ENCODE data around the gene RPAP3.
A peak's percentile ranks its signal among the peaks of the same experiment; 100 is the strongest.
"Not testable (repeated sequence)": the region's sequence is repeated elsewhere in the genome, so short reads cannot be mapped to it uniquely, and the experiment has no call there.

Gene RPAP3

DNA sequence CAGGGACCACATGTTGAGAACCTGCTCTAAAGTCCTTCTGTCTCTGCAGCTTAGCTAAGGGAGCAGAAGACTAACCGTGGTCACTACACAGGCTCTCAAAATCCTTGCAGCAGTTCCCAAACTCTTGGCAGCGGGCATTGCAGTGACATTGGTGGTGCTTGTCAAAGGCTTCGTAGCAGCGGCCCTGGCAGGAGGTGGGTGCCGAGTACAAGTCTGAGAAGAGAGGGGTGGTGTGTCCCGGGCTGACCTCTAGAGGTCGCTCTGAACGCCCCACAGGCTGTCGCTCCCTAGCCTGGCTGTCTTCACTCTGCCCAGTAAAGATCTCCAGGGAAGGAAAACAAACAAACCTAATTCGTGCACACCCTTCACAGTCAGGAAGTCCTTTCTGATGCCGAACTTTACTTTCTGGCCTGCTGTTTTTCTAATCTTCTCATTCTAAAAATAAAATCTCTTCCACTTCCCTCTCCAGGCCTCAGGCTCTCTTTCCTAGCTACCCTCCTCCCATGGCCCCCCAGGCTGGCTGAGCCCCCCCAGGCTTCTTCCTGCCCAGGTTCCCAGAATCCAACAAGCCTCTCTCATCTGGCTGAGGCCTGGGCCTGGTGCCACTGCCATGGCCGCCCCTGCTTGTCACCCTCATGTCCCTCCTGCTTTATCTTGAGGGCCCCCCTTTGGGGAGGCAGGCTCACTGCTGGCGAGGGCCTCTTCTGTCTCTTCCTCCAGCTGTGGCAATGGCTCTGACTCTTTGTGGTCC, 11.8 kb upstream of the RPAP3 start:
- peak; percentile 73 to 74 for DNase-seq

DNA sequence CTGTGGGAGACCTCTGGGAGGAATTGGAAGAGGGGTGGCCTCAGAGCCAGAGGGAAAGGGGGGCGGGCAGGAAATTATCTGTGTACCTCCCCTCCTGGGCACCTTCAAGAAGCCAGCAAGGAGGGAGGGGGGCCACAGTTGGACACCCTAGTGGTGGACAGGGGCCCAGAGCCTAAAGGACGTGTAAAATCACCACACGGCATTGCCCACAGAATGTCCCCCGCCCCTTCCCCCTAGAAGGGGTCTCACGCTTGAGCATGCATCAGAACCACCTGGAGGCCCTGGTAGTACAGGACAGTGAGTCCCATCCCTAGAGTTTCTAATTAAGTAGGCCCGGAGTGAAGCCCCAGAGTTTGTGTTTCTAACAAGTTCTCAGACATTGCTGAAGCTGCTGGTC, 11.2 kb upstream of the RPAP3 start:
- DNase-seq, result no peak

DNA sequence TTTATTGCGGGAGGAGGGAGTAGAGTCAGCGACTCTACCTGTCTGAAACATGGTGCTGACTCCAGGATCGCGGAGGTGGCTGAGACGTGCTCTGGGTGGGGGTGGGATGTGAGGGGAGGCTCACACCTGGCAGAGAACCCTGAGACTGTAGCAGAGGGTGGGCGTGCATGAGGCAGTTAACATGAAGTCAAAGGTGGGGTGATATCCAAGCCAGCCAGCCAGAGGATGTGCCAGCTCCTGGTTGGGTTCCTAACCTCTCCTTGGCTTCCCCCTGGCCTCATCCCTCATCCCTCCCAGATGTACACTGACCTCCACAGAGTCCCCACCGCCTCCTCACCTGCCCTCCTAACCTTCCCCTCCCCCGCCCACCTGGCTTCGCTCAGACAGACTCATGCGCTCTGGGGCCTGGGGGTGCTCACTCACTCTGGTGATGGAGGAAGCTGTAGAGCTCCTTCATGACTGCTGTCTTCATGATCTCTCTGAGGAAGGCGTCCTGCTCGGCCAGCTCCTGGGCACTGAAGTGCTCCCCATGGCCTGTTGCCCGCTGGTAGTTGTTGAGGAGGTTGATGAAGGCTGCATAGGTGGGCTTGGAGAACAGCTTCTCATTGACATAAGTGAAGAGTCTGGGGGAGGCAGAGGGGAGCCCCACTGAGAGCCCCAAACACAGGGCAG, 10.2 kb upstream of the RPAP3 start:
- DNase-seq, result no peak

DNA sequence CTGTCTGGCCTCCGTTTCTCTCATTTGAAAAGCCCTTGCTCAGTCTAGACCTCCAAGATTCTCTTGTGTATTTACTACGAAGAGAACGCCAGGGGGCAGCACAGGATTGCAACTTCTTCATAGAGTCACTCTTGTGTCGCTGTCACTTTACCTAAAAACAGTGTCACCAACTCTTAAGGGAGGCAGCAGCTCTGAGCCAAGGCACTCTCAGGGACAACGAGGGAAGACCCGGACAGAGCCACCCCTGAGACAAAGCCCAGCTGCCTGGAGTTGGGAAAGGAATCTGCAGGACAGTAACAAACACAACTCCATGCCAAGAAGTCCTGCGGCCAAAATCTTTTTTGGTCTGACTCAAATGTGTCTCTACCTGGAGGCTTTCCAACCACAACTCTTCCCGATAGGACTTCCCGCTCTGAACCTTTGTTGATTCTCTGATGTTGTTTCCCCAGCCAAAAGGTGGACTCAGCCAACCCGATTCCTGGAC, 9.6 kb upstream of the RPAP3 start:
- peak; percentile 84 to 86 for DNase-seq

DNA sequence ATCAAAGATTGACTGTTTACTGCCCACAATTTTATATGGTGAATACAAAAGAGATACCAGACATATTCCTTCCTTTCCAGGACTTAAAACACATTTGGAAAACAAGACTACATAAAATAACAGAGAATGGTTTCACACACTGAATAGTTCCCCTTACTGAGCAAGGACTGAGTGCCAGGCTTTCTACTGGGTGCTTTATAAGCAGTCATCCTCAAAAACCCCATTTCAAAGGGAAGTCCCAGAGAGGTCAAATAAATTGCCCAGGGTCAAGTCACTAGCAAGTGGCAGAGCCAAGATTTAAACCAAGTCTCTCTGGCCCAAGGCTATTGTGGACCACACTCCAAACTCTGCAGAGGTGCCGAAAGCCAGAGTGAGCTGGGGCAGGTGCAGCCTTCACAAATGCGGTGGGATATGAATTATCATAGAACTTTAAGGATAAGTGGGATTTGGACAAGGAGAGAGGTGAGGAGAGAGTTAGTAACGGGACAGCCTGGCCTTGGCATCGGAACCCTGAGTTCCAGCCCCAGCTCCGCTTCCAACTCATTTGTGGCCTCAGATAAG, 9.1 kb upstream of the RPAP3 start:
- DNase-seq, result no peak

DNA sequence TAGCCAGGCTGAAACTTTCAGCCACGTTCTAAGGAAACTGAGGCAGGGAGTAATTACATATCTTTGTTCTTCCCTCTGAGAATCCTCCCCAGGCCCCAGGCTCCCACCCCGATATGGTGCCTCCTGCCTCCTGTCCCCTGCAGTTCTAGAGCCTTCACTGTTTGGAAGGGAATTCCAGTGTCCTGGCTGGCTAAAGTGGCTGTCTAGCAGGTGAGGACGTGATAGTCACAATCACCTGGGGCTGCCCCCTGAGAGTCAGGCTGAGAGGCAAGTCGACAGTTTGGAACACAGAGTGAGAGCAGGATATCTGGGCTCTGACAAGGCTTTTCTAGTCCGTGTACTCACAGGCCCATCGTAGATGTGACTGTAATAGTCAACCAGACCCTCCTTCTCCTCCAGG, 6.3 kb upstream of the RPAP3 start:
- DNase-seq, result no peak

DNA sequence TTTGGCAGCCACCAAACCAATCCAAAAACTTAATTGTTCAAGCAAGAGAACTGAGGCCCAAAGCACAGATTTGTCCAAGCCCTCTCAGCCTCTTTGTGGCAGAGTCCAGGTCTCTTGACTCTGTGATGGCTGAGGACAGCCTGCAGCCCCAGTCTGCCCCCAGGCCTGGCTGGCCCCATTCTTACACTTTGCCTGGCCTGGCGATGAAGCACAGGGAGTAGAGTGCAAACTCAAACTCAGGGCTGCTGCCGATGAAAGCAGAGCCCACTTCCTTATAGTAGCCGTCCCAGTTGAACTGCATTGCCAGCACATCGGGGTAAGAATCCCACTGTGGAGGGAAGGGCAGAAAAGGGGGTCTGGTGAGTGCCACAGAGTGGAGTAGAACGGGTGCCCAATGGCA, 5.6 kb upstream of the RPAP3 start:
- no peak for DNase-seq

DNA sequence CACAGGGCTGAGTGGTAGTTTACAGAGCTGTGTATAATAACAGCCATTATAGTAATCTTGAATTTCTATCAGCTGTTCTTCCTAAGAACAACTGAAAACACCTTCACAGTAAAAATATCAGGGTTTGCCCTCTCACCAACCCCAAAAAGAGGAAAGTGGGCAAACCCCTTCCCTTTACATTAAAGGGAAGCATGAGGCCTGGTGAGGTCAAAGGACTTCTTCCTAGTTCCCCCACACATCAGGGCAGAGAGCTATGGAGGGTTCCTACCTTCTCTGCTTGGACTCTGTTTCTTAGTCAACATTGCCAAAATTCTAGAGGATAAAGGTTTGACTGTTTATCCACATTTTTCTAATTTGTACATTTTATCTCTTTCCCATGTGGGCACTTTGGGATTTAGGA, 4.4 kb upstream of the RPAP3 start:
- peak in 1 of 2 experiments; percentile 5 for DNase-seq

DNA sequence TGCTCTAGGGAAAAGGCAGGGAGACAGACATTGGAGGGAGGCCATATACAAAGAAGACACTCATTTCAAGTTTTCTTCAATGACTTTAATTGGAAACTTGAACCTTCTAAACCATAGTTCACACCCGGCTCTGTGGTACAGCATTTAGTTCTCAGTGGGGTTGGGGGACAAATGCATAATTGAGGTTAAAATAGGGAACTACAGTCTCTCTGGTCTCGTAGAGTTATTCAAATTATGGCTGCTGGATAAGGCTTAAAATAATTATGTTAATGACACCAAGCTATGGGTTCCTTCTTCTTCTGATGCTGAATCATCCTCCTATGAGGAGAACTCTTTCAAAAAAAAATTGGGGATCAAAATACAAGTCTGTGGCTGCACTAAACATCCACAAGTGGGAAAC, 3.8 kb upstream of the RPAP3 start:
- DNase-seq, result peak; percentile 9 to 17

DNA sequence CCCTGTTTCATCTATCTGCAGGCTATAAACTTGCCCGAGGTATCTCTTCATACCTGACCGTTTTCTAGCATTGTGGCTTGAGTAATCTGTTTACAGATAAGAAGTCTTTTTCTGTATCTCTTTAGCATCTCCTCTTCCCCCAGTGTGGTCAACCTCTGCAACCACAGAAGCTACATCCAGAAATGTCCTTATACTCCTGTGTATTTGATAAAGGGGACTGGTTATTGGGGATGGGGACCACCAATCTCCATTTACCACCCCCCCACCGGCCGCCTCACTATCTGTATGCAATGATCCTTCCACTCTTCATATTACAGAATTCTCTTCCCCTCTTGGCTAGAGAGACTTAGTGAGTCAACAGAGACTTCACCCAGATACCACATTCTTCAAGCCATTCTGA, 3.4 kb upstream of the RPAP3 start:
- no peak for DNase-seq

DNA sequence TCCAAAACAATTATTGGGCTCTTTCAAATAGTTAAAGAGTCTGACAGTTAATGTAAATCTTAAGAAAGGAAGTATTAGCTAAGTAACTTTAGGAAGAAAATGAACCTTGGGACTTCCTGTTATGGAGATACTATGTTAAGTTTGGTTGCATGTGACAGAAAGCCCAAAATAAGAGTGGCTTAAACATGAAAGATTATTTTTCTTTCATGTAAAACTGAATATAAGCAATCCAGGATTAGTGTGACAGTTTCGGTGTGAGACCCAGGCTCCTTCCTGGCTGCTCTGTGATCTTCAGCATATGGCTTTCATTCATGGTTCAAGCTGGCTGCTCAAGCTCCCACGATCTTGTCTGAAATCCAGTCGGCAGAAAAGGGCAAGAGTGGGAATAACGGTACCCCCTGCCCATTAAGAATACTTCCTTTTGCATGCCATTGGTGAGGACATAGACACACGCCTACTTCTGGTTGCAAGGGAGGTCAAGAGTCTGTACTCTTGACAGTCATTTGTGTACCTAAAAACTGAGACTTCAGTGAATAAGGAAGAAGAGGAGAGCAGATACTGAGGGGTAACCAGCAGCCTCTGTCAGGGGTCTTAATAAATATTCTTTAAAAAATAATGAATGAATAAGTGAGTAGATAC, 2.2 kb upstream of the RPAP3 start:
- peak; percentile 35 to 37 for DNase-seq

DNA sequence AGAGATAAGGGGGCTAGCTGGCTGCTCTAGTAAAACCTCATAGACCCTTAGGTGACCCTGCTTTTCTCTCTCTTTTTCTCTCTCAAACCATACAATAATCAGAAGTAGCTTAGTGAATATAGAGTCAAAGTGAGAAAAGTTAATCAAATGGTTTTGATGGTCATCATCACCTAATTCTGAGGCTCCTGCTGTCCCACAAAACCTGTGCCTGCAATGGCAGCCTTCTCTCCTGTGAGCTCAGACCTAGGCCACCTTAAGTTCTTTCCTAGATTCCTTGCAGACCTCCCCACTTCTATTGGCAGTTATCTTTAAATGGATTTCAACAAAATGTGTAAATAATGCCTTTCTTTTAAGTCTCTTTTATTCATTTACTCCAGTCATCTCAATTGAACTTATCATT, 1.5 kb upstream of the RPAP3 start:
- no peak for DNase-seq

DNA sequence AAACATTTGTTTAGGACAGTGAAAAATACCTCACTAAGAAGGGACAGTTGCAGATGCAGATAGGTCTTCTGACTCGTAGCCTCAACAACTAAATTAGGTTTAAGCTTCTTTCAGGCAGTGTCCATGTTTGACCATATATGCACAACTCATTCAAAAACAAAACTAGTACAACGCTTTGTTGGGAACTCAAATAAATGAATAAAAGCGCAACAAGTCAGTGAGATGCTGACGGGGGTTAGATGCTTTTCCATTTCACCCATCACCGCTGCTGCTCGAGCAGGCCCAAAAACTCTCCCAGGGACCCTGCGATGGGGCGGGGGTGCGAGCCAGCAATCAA, 633 bp downstream of the RPAP3 start:
- DNase-seq, result no peak

DNA sequence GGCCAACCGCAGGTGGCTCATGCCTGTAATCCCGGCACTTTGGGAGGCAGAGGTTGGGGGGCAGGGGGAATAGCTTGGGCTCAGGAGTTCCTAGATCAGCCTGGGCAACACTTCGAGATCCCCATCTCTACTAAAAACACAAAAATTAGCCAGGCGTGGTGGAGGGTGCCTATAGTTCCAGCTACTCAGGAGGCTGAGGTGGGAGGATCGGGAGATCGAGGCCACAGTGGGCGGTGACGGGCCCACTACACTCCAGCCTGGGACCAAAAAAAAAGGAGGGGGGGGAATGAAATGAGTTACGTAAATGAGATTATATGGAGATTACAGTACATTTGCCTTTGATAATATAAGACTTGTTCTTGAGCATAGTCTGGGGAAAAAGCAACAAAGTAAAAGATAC, 1.1 kb downstream of the RPAP3 start:
- DNase-seq, result no peak

DNA sequence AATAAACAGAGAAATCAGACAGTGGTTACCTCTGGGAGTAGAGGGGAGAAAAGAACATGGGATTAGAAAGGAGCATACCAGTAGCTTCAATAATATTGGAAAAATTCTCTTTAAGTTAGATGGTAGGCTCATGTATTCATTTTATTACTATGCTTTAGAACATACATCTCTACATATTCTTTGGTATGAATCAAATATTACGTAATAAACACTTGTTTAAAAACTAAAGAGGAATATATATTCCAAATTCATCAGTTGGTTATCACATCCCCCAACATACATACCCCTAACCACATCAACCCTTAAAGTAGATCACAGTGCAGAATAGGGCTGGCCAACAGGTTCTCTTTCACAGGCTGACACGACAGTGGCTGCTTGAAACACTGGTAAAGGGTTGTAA, 5.6 kb downstream of the RPAP3 start:
- DNase-seq, result no peak

DNA sequence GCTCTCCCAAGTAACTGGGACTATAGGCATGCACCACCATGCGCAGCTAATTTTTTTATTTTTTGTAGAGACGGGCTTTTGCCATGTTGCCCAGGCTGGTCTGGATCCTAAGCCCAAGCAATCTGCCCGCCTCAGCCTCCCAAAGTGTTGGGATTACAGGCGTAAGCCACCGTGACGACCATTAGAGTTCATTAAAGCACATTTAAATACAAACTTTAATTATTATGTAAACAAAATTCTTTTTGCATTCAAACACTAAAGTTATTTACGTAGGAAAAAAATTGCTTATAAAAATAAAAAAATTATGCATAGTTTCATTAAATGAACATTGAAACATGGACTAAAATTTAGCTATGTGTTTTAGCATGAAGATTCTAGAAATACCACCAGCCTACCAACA, 7.2 kb downstream of the RPAP3 start:
- no peak for DNase-seq

DNA sequence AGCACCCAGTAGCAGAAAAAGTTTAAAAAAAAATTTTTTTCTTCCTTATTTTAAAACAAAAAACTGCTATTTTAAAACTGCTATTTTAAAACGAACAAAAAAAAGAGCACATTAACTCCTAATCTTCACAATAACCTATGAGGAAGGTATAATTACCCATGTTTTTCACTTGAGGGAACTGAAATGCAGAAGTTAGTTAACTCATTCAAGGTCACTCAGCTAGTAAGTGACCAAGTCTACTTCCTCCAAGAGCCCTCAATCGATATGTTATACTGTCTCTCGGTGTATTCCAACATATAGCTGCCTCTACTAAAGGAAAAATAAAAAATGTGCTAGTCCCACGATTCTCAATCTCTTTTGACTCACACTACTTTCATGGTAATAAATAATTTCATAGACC, 7.8 kb downstream of the RPAP3 start:
- peak; percentile 51 to 65 for DNase-seq

DNA sequence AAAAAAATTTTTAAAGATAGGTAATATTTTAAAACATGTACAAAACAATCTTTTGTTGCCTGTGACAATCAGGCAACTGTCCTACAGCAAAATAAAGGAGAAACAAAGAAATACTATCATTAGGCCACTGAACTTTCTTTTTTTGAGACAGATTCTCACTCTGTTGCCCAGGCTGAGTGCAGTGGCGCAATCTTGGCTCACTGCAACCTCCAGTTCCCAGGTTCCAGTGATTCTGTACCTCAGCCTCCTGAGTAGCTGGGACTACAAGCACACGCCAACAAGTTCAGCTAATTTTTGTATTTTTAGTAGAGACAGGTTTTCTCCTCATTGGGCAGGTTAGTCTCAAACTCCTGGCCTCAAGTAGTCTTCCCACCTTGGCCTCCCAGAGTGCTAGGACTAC, 16.6 kb downstream of the RPAP3 start:
- no peak for DNase-seq

DNA sequence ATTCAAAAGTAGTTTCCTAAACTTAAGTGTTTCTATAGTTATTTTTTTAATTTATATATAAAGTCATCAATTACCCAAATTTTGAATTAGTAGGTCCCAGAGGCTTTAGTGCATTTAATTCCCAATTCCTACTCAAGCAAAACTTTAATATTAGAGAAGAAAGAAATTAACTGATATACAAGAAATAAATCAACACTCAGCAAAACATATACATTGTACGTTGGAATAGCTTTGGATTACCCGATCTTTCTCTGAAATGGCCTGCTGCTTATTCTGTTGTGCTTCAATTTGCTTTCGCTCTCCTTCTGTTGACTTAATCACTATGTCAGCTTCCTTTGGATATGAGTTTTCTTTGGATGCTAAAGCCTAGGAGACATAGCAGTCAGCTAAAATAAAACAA, 18.2 kb downstream of the RPAP3 start:
- DNase-seq, result no peak

DNA sequence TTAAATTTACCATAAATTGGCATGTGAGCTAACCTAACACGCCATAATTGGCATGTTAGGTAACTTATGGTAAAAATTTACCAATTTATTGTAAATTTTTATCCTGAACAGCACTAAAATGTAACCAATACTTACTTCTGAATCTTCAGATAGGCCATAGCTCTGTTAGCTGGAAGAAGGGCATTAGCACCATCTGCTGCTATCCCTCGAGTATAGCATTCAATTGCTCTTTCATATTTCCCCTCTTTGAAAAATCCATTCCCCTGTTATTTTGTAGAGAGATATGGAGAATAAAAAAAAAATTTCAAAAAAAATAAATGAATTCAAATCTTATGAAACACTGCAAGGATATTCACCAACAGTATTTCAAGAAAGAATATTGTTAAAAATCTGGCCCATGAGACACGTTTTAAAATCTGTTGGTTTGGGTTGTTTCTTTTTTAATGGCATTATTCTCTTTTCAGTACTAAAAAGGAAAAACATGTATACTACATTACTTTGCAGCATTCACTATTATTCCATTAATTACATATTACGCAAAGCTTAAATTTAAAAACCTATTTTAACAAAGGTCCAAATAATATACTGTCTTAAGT, 19.1 kb downstream of the RPAP3 start:
- peak; percentile 31 to 56 for DNase-seq

DNA sequence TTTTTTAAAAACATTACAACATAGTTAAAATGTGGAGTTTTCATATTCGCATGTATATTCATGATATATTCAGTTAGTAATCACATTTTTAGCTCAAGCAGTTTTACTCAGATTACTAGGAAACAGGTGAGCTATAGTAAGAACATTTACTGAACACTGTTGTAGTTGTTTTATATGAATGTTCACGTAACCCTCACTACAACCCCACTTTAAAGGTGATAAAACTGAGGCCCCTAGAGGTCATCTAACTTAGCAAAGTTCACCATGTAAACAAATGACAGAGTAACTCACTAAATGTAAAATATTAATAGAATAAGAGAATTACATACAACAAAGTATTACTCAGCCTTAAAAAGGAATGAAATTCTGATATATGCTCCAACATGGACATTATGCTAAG, 26.0 kb downstream of the RPAP3 start:
- no peak for DNase-seq

DNA sequence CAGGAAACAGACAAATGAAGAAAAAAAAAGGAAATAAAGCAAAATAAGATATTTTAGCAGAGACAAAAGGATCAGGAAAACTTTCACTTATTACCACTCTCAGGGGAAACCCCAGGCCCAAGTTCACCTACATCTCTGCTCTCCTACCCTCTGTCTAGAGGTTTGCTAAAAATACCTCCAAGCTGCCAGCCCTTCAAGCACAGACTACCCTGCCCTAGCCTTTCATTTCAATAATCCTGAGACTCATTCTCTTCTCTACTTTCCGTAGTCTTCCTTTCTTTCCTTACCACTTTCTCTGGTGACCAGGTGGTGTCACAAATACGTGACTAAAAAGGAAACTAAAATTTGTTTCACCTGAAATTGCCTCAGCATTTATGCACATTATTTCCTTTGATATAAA, 33.8 kb downstream of the RPAP3 start:
- no peak for DNase-seq

DNA sequence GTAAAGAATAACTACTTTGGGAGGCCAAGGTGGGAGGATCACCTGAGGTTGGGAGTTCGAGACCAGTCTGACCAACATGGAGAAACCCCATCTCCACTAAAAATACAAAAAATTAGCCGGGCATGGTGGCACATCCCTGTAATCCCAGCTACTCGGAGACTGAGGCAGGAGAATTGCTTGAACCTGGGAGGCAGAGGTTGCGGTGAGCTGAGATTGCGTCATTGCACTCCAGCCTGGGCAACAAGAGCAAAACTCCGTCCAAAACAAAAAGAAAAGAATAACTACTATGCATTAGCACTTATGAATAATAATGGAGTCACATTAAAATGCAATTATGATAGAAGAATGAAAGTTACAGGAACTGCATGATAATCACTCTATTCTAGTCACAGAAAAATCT, 37.9 kb downstream of the RPAP3 start:
- DNase-seq, result not testable (repeated sequence)

All from AML-193 (cell line).